Lower leg skin (tissue), 3 donors: Measurements from ENCODE around the gene PHLDA2.

ENCODE experiments used
- POLR2A ChIP-seq, 2 donors: fragments of 450-650 bp; IDR thresholded peaks; one replicate each; pipeline ENCODE4 v1.6.1; 2016 to 2017; ENCODE audit warnings: antibody characterized with exemption in 2 of 2, mild to moderate bottlenecking in 1 of 2, moderate library complexity in 1 of 2
- TF ChIP-seq, protein P1 (sequence below), 3 donors: fragments of 450-650 bp; IDR thresholded peaks; one replicate each; pipeline ENCODE4 v1.5.1; 2016; ENCODE audit warnings: antibody characterized with exemption in 3 of 3, mild to moderate bottlenecking in 3 of 3, moderate library complexity in 2 of 3

DNA sequence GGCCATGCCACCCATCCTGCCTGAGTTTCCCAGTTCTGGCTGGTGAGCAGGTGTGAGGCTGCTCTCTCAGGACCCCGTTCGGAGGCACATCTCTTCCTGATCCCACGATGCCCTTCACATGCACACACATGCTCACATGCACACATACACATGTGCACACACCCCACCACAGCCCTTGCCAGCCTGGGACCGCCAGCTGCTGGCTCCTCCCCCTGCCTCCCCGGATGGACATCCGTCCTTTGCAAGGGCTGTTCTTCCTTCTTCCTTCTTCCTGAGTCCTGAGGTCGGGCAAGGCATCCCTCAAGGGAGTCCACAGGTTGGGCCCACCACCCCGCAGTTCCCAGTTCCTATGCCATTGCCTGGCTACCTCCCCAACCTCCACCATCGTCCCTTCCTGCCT, 33.2 kb downstream of the PHLDA2 start:
- TF ChIP-seq, protein P1, sequence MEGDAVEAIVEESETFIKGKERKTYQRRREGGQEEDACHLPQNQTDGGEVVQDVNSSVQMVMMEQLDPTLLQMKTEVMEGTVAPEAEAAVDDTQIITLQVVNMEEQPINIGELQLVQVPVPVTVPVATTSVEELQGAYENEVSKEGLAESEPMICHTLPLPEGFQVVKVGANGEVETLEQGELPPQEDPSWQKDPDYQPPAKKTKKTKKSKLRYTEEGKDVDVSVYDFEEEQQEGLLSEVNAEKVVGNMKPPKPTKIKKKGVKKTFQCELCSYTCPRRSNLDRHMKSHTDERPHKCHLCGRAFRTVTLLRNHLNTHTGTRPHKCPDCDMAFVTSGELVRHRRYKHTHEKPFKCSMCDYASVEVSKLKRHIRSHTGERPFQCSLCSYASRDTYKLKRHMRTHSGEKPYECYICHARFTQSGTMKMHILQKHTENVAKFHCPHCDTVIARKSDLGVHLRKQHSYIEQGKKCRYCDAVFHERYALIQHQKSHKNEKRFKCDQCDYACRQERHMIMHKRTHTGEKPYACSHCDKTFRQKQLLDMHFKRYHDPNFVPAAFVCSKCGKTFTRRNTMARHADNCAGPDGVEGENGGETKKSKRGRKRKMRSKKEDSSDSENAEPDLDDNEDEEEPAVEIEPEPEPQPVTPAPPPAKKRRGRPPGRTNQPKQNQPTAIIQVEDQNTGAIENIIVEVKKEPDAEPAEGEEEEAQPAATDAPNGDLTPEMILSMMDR (IDR thresholded peaks at IDR 0.05) = no peak
- TF ChIP-seq POLR2A (IDR thresholded peaks at IDR 0.05) = no peak
